ENCODE data around the gene DIAPH1.

DNA sequence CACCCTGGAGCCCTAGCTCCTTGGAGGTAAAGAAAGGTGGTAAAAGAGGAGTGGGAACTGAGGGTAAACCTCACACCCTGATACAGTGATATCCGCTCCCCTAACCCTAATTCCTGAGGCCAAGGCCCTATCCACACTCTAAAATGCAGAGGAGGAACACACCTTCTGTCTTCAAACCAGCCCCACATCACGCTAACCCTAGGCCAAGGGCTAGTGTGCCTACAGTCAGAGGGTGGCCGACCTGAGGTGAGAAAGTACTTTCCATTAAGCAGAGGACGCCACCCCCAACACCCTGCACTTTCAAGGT lies 17.3 kb upstream of the DIAPH1 start:
- TF ChIP-seq, protein P1, sequence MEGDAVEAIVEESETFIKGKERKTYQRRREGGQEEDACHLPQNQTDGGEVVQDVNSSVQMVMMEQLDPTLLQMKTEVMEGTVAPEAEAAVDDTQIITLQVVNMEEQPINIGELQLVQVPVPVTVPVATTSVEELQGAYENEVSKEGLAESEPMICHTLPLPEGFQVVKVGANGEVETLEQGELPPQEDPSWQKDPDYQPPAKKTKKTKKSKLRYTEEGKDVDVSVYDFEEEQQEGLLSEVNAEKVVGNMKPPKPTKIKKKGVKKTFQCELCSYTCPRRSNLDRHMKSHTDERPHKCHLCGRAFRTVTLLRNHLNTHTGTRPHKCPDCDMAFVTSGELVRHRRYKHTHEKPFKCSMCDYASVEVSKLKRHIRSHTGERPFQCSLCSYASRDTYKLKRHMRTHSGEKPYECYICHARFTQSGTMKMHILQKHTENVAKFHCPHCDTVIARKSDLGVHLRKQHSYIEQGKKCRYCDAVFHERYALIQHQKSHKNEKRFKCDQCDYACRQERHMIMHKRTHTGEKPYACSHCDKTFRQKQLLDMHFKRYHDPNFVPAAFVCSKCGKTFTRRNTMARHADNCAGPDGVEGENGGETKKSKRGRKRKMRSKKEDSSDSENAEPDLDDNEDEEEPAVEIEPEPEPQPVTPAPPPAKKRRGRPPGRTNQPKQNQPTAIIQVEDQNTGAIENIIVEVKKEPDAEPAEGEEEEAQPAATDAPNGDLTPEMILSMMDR (IDR thresholded peaks at IDR 0.05; ENCODE audit: low read depth, low read length), result no peak
- no peak for TF ChIP-seq EZH2phosphoT487 (IDR thresholded peaks at IDR 0.05; ENCODE audit: low read depth)

Data from OCI-LY3 (cell line).